ENCODE results near the gene SAFB2. TPM values are rescaled to one million over a fixed set of nuclear protein-coding genes. Genes with fewer than 3 reads are reported as not detected.

Gene SAFB2
- total RNA-seq, 1 experiment from 2014 or later: 76.1 TPM

DNA sequence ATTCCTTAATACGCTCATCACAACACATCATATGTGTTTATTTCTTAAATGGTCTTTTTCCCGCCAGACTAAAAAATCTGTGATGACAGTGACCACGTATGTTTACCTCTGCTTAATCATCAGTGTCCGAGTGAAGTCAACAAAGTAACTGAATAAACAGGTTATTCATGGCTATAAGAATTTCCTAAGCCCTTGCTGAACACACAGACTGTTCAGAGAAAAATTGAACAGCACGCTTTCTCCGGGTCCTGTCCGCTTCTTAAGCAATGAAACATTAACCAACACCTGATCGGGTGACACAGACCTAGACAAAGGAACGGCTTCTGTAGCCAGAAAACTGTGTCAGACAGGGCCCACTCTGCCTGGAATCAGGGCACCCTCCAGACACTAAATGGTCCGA, 14.3 kb downstream of the SAFB2 start:
- Histone ChIP-seq H3K56ac (ENCODE audit: insufficient read length, low read depth, low read length) (no peak overlapping the region), H2BK120ac (ENCODE audit: low read depth, low read length, poor library complexity, severe bottlenecking) (no peak overlapping the region), H3K4me2 (ENCODE audit: insufficient read depth, insufficient read length, low read length) (no peak overlapping the region), H3K4ac (ENCODE audit: low read depth, low read length) (no peak overlapping the region), H3K79me2 (ENCODE audit: insufficient read depth, low read length) (no peaks in the 10 kb centered on the region; the same call in 1 of the 2 replicates), H4K91ac (ENCODE audit: insufficient read length, low read depth, low read length) (no peak overlapping the region), H2BK12ac (ENCODE audit: insufficient read length, low read depth, low read length) (no peak overlapping the region), H3K23ac (ENCODE audit: insufficient read length, low read depth, low read length) (no peak overlapping the region), H3K14ac (ENCODE audit: insufficient read depth, low read length) (no peak overlapping the region), H4K5ac (ENCODE audit: insufficient read length, low read depth, low read length) (no peak overlapping the region), H3K9me3 (ENCODE audit: control insufficient read depth, low read depth, low read length) (no peaks in the 10 kb centered on the region), H2AFZ (ENCODE audit: low read length) (no peak overlapping the region), H4K8ac (replicated peaks; ENCODE audit: insufficient read length, low read depth, low read length) (no peak overlapping the region), H2BK15ac (ENCODE audit: low read depth, low read length) (no peak overlapping the region), H3K27ac (ENCODE audit: insufficient read length, low read depth, low read length) (no peak overlapping the region), H3K23me2 (ENCODE audit: insufficient read length, low read depth, low read length, poor library complexity, severe bottlenecking) (no peaks in the 10 kb centered on the region), H3K79me1 (ENCODE audit: insufficient read depth, low read depth, low read length, poor library complexity, severe bottlenecking) (peaks cover 2% of the 10 kb centered on the region), H3K4me1 (ENCODE audit: insufficient read depth, low read length) (no peaks in the 10 kb centered on the region), H3T11ph (ENCODE audit: low read length) (no peak overlapping the region), H4K20me1 (ENCODE audit: control insufficient read depth, insufficient read depth, insufficient read length) (no peaks in the 10 kb centered on the region), H3K27me3 (ENCODE audit: insufficient read depth, low read length) (no peaks in the 10 kb centered on the region), H2BK5ac (ENCODE audit: insufficient read length, low read length) (no peak overlapping the region), H3K9ac (ENCODE audit: extremely low read depth, insufficient read length, low read length) (no peak overlapping the region), H3K18ac (ENCODE audit: insufficient read length, low read depth, low read length) (no peak overlapping the region), H2BK20ac (ENCODE audit: low read depth, low read length, poor library complexity, severe bottlenecking) (no peak overlapping the region), H2AK5ac (ENCODE audit: insufficient read length, low read length) (no peak overlapping the region)
- Mint-ChIP-seq H3K36me3 (ENCODE audit: insufficient read depth in 1 of 3, low read depth in 3 of 3) (peaks cover 45 to 90% (median 84%) of the 10 kb centered on the region in 3 experiments; a peak in 6 of 7 replicates), H3K9me3 (no peaks in the 10 kb centered on the region), H3K27ac (no peak overlapping the region), H3K4me1 (no peaks in the 10 kb centered on the region), H3K27me3 (ENCODE audit: low read depth) (no peaks in the 10 kb centered on the region), H3K4me3 (no peak overlapping the region)
- no CpG with 5 or more reads among the region's 10 CpGs for WGBS (ENCODE audit: extremely low coverage, insufficient read length, low lambda C conversion rate)
- no peak for DNase-seq
- TF ChIP-seq, protein P1, sequence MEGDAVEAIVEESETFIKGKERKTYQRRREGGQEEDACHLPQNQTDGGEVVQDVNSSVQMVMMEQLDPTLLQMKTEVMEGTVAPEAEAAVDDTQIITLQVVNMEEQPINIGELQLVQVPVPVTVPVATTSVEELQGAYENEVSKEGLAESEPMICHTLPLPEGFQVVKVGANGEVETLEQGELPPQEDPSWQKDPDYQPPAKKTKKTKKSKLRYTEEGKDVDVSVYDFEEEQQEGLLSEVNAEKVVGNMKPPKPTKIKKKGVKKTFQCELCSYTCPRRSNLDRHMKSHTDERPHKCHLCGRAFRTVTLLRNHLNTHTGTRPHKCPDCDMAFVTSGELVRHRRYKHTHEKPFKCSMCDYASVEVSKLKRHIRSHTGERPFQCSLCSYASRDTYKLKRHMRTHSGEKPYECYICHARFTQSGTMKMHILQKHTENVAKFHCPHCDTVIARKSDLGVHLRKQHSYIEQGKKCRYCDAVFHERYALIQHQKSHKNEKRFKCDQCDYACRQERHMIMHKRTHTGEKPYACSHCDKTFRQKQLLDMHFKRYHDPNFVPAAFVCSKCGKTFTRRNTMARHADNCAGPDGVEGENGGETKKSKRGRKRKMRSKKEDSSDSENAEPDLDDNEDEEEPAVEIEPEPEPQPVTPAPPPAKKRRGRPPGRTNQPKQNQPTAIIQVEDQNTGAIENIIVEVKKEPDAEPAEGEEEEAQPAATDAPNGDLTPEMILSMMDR (conservative IDR thresholded peaks at IDR 0.05): no peak
